GM19438 (cell line): Measurements from ENCODE around the gene HLA-E.

ENCODE experiments used
- ATAC-seq: cut with Tn5 transposase; IDR thresholded peaks from one replicate; pipeline ENCODE4 v1.9.1; 2021; ENCODE audit warnings: low read depth; ENCODE audit not compliant: unreplicated experiment

Gene HLA-E

GRCh38 chr6:30533460-30534294 lies 44.4 kb downstream of the HLA-E start:
- no peak for ATAC-seq

GRCh38 chr6:30537931-30538330 lies 48.6 kb downstream of the HLA-E start:
- no peak for ATAC-seq

GRCh38 chr6:30541515-30542403 lies 52.5 kb downstream of the HLA-E start:
- no peak for ATAC-seq

- no peak for ATAC-seq
These were observed 53.1 kb downstream of the HLA-E start for GRCh38 chr6:30542404-30542725.

- no peak for ATAC-seq
These were observed 53.6 kb downstream of the HLA-E start for GRCh38 chr6:30542915-30543314.
